HS-27A (cell line): ENCODE results near the gene SNRNP48.

Experiments
- DNase-seq: peaks from one replicate; pipeline ENCODE4 v3.0.0-alpha.2; 2012; ENCODE audit warnings: low read depth, missing footprints

SNRNP48 gene

GRCh38 chr6:7644417-7644816 is 54.4 kb downstream of the SNRNP48 start:
- DNase-seq: no peak

DNA sequence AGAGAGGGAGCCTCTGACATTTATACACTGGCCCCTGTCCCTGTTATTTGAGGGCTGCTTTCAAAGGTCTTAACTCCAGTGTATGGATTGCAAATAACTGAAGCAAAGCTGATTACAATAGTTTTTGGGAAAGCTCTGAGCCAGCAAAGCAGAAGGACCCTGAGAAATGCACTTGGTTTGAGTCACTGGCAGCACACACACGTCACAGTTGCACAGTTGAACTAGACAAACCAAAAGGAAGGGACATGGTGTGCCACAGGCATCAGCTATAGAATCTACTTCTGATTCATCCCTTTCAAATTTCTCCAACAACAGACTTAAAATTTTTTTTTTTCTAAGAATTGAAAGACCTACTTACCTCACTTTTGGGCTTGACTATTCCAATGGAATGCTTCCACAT is 56.4 kb downstream of the SNRNP48 start:
- no peak for DNase-seq

DNA sequence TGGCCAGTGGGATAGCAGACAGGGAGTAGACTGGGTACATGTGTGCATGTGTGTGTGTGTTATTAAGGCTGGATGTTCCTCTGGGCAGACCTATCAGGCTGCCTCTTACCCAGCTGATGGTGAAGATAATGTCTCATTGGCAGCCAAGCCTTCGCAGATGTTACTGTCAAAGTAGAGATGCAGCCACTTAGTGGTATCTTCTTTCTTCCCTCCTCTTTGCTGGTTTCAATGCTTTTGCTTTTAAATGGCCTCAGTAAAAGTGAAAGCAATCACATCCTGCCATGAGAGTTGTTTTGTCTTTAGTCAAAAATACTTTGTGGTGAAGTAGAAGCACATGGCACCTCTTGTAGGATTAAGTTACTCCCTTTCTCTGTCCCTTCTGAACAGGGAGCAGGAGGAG is 57.5 kb downstream of the SNRNP48 start:
- no peak for DNase-seq

DNA sequence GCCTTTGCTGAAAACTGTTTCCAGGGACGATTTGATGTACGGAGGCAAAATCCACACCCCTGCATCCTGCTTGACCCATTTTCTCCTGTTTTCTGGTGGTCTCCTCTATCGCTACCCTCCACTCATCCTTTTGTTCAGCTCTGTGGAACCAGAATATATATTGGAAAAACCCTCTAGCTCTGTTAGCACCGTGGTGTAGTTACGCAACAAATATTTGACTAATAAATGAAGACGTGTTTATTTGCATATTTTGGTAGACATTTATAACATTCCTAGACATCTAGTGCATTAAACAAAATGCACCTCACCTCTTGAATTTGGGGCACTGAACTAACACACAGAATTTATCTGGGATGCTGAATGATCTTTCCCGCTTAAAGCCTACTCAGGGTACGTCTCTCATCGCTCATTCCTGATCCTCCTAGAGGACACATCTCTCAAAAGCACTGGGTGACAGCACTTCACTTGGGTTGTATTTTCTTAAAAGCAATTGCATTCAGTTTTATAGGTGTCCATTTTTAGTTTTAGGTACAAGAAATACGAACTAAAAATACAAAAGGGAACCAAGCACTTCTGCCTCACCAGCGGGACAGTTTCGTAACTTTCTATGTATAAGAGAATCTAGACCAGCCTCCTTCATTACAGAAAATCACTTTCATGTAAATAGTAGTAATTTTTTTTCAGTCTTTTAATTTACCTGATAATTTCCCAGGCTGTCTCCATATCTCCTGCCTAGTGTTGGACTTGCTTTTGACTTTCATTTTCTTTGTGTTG is 59.2 kb downstream of the SNRNP48 start:
- no peak for DNase-seq

DNA sequence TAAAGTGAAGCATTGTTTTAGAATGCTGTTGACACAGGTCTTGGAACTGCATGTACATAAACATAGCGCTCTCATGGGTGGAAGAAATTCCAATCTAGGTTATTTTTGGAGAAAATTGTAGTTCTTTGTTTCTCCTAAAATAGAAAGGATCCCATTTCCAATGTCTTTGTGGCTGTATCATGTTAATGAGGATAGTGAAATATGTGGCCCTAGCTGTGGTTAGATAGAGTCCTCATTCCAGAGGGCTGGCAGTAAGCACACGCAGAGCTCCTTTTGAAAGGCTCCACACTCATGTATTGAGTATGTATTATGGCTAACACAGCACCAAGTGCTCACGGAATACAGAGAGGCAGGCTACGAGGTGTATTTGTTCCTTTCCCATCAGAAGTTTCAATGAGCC is 60.9 kb downstream of the SNRNP48 start:
- no peak for DNase-seq

GRCh38 chr6:7652957-7653356 is 63.0 kb downstream of the SNRNP48 start:
- DNase-seq: no peak

GRCh38 chr6:7656355-7656754 is 66.4 kb downstream of the SNRNP48 start:
- DNase-seq: no peak

DNA sequence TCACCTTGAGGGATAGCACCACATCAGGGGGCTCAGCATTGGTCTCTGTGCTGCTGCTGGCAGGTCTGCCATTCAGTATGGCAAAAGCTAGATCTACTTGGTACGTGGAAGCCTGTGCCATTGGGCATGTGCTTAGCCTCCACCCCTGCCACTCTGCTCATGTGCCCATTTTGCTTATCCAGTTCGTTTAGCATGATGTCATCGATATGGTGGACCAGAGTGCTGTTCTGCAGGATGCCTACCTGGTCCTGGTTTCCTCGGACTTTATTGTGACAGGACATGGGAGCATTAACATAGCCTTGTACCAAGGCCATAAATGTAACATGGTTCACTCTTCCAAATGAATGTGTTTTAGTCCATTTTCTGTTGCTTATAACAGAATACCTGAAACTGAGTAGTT is 68.5 kb downstream of the SNRNP48 start:
- DNase-seq: no peak

- no peak for DNase-seq
These were observed 71.4 kb downstream of the SNRNP48 start for GRCh38 chr6:7661364-7661763.
